Activated T-cell treated with anti-CD3 and anti-CD28 coated beads, Interleukin-2, amount 50 U/mL, for 1 hour (primary cell): Measurements from ENCODE around the gene NEGR1.

Experiments
- DNase-seq: peaks from one replicate; pipeline ENCODE4 v3.0.0-alpha.2; 2020

NEGR1 gene

GRCh38 chr1:71610476-71610875 lies 671.9 kb downstream of the NEGR1 start:
- DNase-seq: no peak

GRCh38 chr1:71603044-71603776 lies 679.1 kb downstream of the NEGR1 start:
- DNase-seq: no peak

- DNase-seq: no peak
Observed at GRCh38 chr1:71600023-71600422, 682.3 kb downstream of the NEGR1 start.

GRCh38 chr1:71599306-71599705 lies 683.0 kb downstream of the NEGR1 start:
- no peak for DNase-seq

- no peak for DNase-seq
Observed at GRCh38 chr1:71593523-71593922, 688.8 kb downstream of the NEGR1 start.

- no peak for DNase-seq
Observed at GRCh38 chr1:71592646-71593274, 689.6 kb downstream of the NEGR1 start.

GRCh38 chr1:71589005-71589404 lies 693.3 kb downstream of the NEGR1 start:
- no peak for DNase-seq

- DNase-seq: no peak
Observed at GRCh38 chr1:71587961-71588360, 694.4 kb downstream of the NEGR1 start.

- DNase-seq: no peak
Observed at GRCh38 chr1:71586030-71586429, 696.3 kb downstream of the NEGR1 start.

- no peak for DNase-seq
Observed at GRCh38 chr1:71583756-71584155, 698.6 kb downstream of the NEGR1 start.

GRCh38 chr1:71582673-71583072 lies 699.7 kb downstream of the NEGR1 start:
- no peak for DNase-seq

GRCh38 chr1:71577451-71578131 lies 704.7 kb downstream of the NEGR1 start:
- DNase-seq: no peak

GRCh38 chr1:71572038-71572437 lies 710.3 kb downstream of the NEGR1 start:
- no peak for DNase-seq

- no peak for DNase-seq
Observed at GRCh38 chr1:71566413-71566812, 715.9 kb downstream of the NEGR1 start.

GRCh38 chr1:71565831-71566230 lies 716.5 kb downstream of the NEGR1 start:
- DNase-seq: no peak

- DNase-seq: no peak
Observed at GRCh38 chr1:71565262-71565661, 717.1 kb downstream of the NEGR1 start.

GRCh38 chr1:71562298-71562697 lies 720.0 kb downstream of the NEGR1 start:
- no peak for DNase-seq

GRCh38 chr1:71561729-71562128 lies 720.6 kb downstream of the NEGR1 start:
- DNase-seq: no peak

GRCh38 chr1:71561206-71561605 lies 721.1 kb downstream of the NEGR1 start:
- DNase-seq: no peak

- no peak for DNase-seq
Observed at GRCh38 chr1:71559880-71560279, 722.5 kb downstream of the NEGR1 start.

- no peak for DNase-seq
Observed at GRCh38 chr1:71557138-71557537, 725.2 kb downstream of the NEGR1 start.

- no peak for DNase-seq
Observed at GRCh38 chr1:71548398-71548890, 733.9 kb downstream of the NEGR1 start.

GRCh38 chr1:71542155-71542554 lies 740.2 kb downstream of the NEGR1 start:
- no peak for DNase-seq

- no peak for DNase-seq
Observed at GRCh38 chr1:71533950-71534349, 748.4 kb downstream of the NEGR1 start.
